ENCODE data around the gene NCAPD2. TPM values are rescaled to one million over a fixed set of nuclear protein-coding genes. Genes with fewer than 3 reads are reported as not detected.
A peak's percentile ranks its signal among the peaks of the same experiment; 100 is the strongest.

NCAPD2 gene
- polyA plus RNA-seq, 1 of the 3 experiments (the other 2 are of a cell fraction), result 46.9 TPM

DNA sequence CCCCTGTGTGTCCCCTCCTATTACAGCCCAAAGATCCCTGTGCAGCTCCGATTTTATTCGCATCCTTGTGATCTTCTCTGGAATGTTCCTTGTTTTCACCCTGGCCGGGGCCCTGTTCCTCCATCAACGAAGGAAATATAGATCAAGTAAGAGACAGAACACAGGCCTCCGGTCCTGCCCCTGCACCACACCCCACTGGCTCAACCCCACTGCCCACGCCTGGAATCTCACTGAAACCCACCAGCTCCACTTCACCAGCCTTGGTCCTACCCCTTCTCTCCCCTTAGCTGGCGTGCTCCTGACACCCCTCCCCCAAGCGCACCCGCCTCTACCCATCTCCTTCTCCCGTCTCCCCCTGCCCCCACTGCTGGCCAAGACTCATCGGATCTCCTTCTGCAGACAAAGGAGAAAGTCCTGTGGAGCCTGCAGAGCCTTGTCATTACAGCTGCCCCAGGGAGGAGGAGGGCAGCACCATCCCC lies 43.0 kb upstream of the NCAPD2 start:
- no peaks in the 10 kb centered on the region for H3K27me3 ChIP-seq (ENCODE audit: insufficient read depth)
- peak overlapping the region; percentile 85 to 91; a peak in 3 of 4 replicates for H3K27ac ChIP-seq (ENCODE audit: low read depth in 2 of 2, low read length in 1 of 2)
- ChIA-PET CTCF (interaction anchor here (0.7 to 5.2 kb wide), 7 partner anchors 13 to 87 kb away, joined by 3 to 33 read pairs (median 3); partner anchors contain the start of gene VAMP1), POLR2A (interaction anchor here (1.5 to 3.3 kb wide), 4 partner anchors 13 to 84 kb away, joined by 5 to 19 read pairs (median 8); partner anchors contain the start of genes GAPDH and VAMP1)
- no peaks in the 10 kb centered on the region for H4K20me1 ChIP-seq (ENCODE audit: insufficient read depth)
- H3K4me3 ChIP-seq (ENCODE audit: low read depth in 2 of 2, low read length in 1 of 2), result peak overlapping the region; percentile 63 to 69
- peaks cover 10% of the 10 kb centered on the region for H3F3A ChIP-seq (replicated peaks; ENCODE audit: insufficient read depth)
- 39% methylated on average over 11 of the region's 11 CpGs for WGBS (ENCODE audit: low lambda C conversion rate)
- H3K9me2 ChIP-seq, result no peaks in the 10 kb centered on the region
- no peak for DNase-seq
- H3K36me3 ChIP-seq (replicated peaks in 1 of 2; ENCODE audit: control insufficient read depth in 1 of 2, insufficient read depth in 2 of 2, low read length in 1 of 2), result peaks cover 0 to 3% of the 10 kb centered on the region in 2 experiments
- H3K79me2 ChIP-seq (ENCODE audit: insufficient read depth), result no peaks in the 10 kb centered on the region
- no peaks in the 10 kb centered on the region for H3K9me3 ChIP-seq
- peak overlapping the region; percentile 81 for H3K9ac ChIP-seq
- H3K4me1 ChIP-seq (ENCODE audit: control insufficient read depth in 1 of 2, insufficient read depth in 2 of 2, low read depth in 1 of 2, low read length in 1 of 2), result peaks cover 11 to 29% of the 10 kb centered on the region in 2 experiments; a peak in 2 of 4 replicates
- no peak for TF ChIP-seq TEAD4 (IDR thresholded peaks at IDR 0.05; ENCODE audit: borderline replicate concordance, insufficient read depth)
- TF ChIP-seq RCOR1 (IDR thresholded peaks at IDR 0.05; ENCODE audit: low read length), result no peak
- peak; percentile 21 for TF ChIP-seq CHD2 (IDR thresholded peaks at IDR 0.05; ENCODE audit: low read length, partially characterized antibody)
- no peak for TF ChIP-seq USF1 (IDR thresholded peaks at IDR 0.05; ENCODE audit: borderline replicate concordance, low read depth)
- no peak for TF ChIP-seq RXRA (IDR thresholded peaks at IDR 0.05; ENCODE audit: borderline replicate concordance, low read depth)
- H2AFZ ChIP-seq (ENCODE audit: low read depth), result peak overlapping the region; percentile 90
- peak overlapping the region; percentile 86 for H3K4me2 ChIP-seq

- H3K27me3 ChIP-seq (ENCODE audit: insufficient read depth), result no peaks in the 10 kb centered on the region
- H4K20me1 ChIP-seq (ENCODE audit: insufficient read depth), result no peaks in the 10 kb centered on the region
- H3K36me3 ChIP-seq (replicated peaks in 1 of 2; ENCODE audit: control insufficient read depth in 1 of 2, insufficient read depth in 2 of 2, low read length in 1 of 2), result peaks cover 0 to 3% of the 10 kb centered on the region in 2 experiments
- no peaks in the 10 kb centered on the region for H3K9me2 ChIP-seq
- peak within 1 kb of the TSS; percentile 85 to 91 for H3K27ac ChIP-seq (ENCODE audit: low read depth in 2 of 2, low read length in 1 of 2)
- H3K4me2 ChIP-seq, result peak within 1 kb of the TSS; percentile 86
- peak within 1 kb of the TSS; percentile 63 to 69 for H3K4me3 ChIP-seq (ENCODE audit: low read depth in 2 of 2, low read length in 1 of 2)
- peaks cover 10% of the 10 kb centered on the region for H3F3A ChIP-seq (replicated peaks; ENCODE audit: insufficient read depth)
- no peaks in the 10 kb centered on the region for H3K79me2 ChIP-seq (ENCODE audit: insufficient read depth)
- ChIA-PET CTCF (interaction anchor here (0.7 to 5.2 kb wide), 7 partner anchors 12 to 86 kb away, joined by 3 to 33 read pairs (median 3); partner anchors contain the start of gene VAMP1), POLR2A (interaction anchor here (0.9 to 3.3 kb wide), 6 partner anchors 9 to 83 kb away, joined by 4 to 19 read pairs (median 6); partner anchors contain the start of genes GAPDH and VAMP1)
- peak; percentile 88 for DNase-seq
- H3K9ac ChIP-seq, result peak within 1 kb of the TSS; percentile 81
- H2AFZ ChIP-seq (ENCODE audit: low read depth), result peak within 1 kb of the TSS; percentile 90
- H3K4me1 ChIP-seq (ENCODE audit: control insufficient read depth in 1 of 2, insufficient read depth in 2 of 2, low read depth in 1 of 2, low read length in 1 of 2), result peaks cover 11 to 29% of the 10 kb centered on the region in 2 experiments; a peak in 2 of 4 replicates
- 19% methylated on average over 26 of the region's 27 CpGs for WGBS (ENCODE audit: low lambda C conversion rate)
- H3K9me3 ChIP-seq, result no peaks in the 10 kb centered on the region
- TF ChIP-seq, protein P1, sequence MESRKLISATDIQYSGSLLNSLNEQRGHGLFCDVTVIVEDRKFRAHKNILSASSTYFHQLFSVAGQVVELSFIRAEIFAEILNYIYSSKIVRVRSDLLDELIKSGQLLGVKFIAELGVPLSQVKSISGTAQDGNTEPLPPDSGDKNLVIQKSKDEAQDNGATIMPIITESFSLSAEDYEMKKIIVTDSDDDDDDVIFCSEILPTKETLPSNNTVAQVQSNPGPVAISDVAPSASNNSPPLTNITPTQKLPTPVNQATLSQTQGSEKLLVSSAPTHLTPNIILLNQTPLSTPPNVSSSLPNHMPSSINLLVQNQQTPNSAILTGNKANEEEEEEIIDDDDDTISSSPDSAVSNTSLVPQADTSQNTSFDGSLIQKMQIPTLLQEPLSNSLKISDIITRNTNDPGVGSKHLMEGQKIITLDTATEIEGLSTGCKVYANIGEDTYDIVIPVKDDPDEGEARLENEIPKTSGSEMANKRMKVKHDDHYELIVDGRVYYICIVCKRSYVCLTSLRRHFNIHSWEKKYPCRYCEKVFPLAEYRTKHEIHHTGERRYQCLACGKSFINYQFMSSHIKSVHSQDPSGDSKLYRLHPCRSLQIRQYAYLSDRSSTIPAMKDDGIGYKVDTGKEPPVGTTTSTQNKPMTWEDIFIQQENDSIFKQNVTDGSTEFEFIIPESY (IDR thresholded peaks at IDR 0.05; ENCODE audit: borderline replicate concordance, low read depth), result no peak
- TF ChIP-seq EZH2phosphoT487 (IDR thresholded peaks at IDR 0.05; ENCODE audit: borderline replicate concordance, low read depth) (no peak), TAF1 (IDR thresholded peaks at IDR 0.05; ENCODE audit: borderline replicate concordance, low read depth, low read length) (peak; percentile 10; the same call in 1 of the 2 replicates), FOXJ3 (CRISPR knock-in tag; IDR thresholded peaks at IDR 0.05) (no peak), YY1 (IDR thresholded peaks at IDR 0.05; ENCODE audit: low read depth) (peak; percentile 85; the same call in 1 of the 2 replicates), MAX (IDR thresholded peaks at IDR 0.05; ENCODE audit: low read depth) (peak; percentile 97), SIN3A (IDR thresholded peaks at IDR 0.05; ENCODE audit: borderline replicate concordance, low read depth, low read length) (peak; percentile 29; the same call in 1 of the 2 replicates), GATA2 (CRISPR knock-in tag; IDR thresholded peaks at IDR 0.05) (no peak), MXI1 (IDR thresholded peaks at IDR 0.05; ENCODE audit: low read depth, low read length) (peak; percentile 92), FOSL2 (IDR thresholded peaks at IDR 0.05; ENCODE audit: borderline replicate concordance, low read depth) (no peak), PBX3 (IDR thresholded peaks at IDR 0.05) (peak; percentile 89), EP300 (IDR thresholded peaks at IDR 0.05; ENCODE audit: borderline replicate concordance in 1 of 2, low read depth in 1 of 2, low read length in 1 of 2) (no peak)
- TF ChIP-seq, protein P2, sequence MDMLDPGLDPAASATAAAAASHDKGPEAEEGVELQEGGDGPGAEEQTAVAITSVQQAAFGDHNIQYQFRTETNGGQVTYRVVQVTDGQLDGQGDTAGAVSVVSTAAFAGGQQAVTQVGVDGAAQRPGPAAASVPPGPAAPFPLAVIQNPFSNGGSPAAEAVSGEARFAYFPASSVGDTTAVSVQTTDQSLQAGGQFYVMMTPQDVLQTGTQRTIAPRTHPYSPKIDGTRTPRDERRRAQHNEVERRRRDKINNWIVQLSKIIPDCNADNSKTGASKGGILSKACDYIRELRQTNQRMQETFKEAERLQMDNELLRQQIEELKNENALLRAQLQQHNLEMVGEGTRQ (IDR thresholded peaks at IDR 0.05; ENCODE audit: borderline replicate concordance, low read depth, low read length), result no peak; the same call in 1 of the 2 replicates
Observed at GRCh38 chr12:6451348-6452244, 42.3 kb upstream of the NCAPD2 start, which contains the start of gene TAPBPL. TSS of gene TAPBPL (plus strand) at chr12:6452042. CDS start at chr12:6452249, 207 bp downstream.
